ENCODE results near the gene USP36.

DNA sequence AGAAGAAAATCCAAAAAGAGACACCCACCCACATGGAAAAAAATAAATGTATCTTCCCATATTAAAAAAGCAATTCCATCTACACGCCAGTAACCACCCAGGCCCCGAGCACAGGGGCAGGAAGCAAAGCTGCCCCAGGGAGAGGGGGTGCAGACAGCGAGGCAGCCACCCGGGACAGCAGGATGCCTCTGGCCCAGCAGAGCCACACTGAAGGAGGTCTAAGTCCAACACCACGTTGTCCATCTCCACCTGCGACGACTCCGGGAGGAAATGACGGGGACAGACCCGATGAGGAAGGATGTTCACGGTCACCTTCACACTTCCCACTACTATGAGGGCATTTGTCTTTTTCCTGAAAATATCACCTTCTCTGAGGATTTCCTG, 44.1 kb downstream of the USP36 start:
- TF ChIP-seq, protein P1, sequence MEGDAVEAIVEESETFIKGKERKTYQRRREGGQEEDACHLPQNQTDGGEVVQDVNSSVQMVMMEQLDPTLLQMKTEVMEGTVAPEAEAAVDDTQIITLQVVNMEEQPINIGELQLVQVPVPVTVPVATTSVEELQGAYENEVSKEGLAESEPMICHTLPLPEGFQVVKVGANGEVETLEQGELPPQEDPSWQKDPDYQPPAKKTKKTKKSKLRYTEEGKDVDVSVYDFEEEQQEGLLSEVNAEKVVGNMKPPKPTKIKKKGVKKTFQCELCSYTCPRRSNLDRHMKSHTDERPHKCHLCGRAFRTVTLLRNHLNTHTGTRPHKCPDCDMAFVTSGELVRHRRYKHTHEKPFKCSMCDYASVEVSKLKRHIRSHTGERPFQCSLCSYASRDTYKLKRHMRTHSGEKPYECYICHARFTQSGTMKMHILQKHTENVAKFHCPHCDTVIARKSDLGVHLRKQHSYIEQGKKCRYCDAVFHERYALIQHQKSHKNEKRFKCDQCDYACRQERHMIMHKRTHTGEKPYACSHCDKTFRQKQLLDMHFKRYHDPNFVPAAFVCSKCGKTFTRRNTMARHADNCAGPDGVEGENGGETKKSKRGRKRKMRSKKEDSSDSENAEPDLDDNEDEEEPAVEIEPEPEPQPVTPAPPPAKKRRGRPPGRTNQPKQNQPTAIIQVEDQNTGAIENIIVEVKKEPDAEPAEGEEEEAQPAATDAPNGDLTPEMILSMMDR (IDR thresholded peaks at IDR 0.05; ENCODE audit: insufficient read depth, low read length, poor library complexity, severe bottlenecking), result no peak
- no peak for TF ChIP-seq EZH2phosphoT487 (conservative IDR thresholded peaks at IDR 0.05; ENCODE audit: low read length)

Measured in SU-DHL-6 (cell line).